T-cell (primary cell): ENCODE results near the gene SPSB3. TPM values are rescaled to one million over a fixed set of nuclear protein-coding genes. Genes with fewer than 3 reads are reported as not detected.

Source experiments
- ATAC-seq, 4 experiments: fragments of 200-7000 bp in 3 of 4; fragments of 150-1000 bp in 1 of 4; cut with Tn5 transposase; replicated peaks in 1 of 4; 1 replicate in 3 of 4; 2 replicates in 1 of 4; pipeline ENCODE4 v1.10.0; 2021; ENCODE audit warnings: moderate library complexity in 3 of 4, mild to moderate bottlenecking in 2 of 4, moderate number of reproducible peaks in 1 of 4
- CTCF ChIA-PET, 2 donors: fragments of 300-600 bp; sonication (Branson Sonifier 250); formaldehyde crosslinking; loops; one replicate each; lab custom pipeline; 2022; ENCODE audit warnings: antibody characterized with exemption in 2 of 2; lab: Charles Lee
- POLR2A ChIA-PET, 2 donors: fragments of 300-600 bp; sonication (Branson Sonifier 250); formaldehyde crosslinking; loops; one replicate each; lab custom pipeline; 2022; ENCODE audit warnings: antibody characterized with exemption in 2 of 2; lab: Charles Lee
- DNase-seq, 35 experiments: peaks; one replicate each; pipeline versions ENCODE4 v3.0.0 to v3.0.0-alpha.2; 2013 to 2023
- H3K27ac ChIP-seq: one replicate; pipeline ENCODE4 v1.5.1; 2013; ENCODE audit warnings: low read length
- H3K27me3 ChIP-seq, 2 experiments: replicated peaks in 1 of 2; 1 replicate in 1 of 2; 2 replicates in 1 of 2; pipeline versions ENCODE4 v1.6.1 to v1.7.0; 2013; ENCODE audit warnings: low read length in 1 of 2, mixed read lengths in 1 of 2; ENCODE audit not compliant: control insufficient read depth in 2 of 2, insufficient read depth in 2 of 2; ENCODE audit errors: extremely low read depth in 1 of 2
- H3K36me3 ChIP-seq, 2 donors: 1 replicate in 1 of 2; 2 replicates in 1 of 2; pipeline versions ENCODE4 v1.6.1 to v1.7.0; 2013; ENCODE audit warnings: low read length in 1 of 2; ENCODE audit not compliant: control insufficient read depth in 2 of 2, insufficient read depth in 1 of 2; ENCODE audit errors: extremely low read depth in 1 of 2
- H3K4me1 ChIP-seq, 2 experiments: 1 replicate in 1 of 2; 2 replicates in 1 of 2; pipeline versions ENCODE4 v1.6.1 to v1.7.0; 2013; ENCODE audit warnings: low read length in 2 of 2, mixed read lengths in 1 of 2; ENCODE audit not compliant: insufficient read depth in 2 of 2, control insufficient read depth in 1 of 2; ENCODE audit errors: extremely low read depth in 1 of 2
- H3K4me3 ChIP-seq, 2 donors: 1 replicate in 1 of 2; 2 replicates in 1 of 2; pipeline versions ENCODE4 v1.5.1 to v1.7.0; 2013; ENCODE audit warnings: mild to moderate bottlenecking in 2 of 2, low read length in 1 of 2, moderate library complexity in 1 of 2; ENCODE audit not compliant: control insufficient read depth in 1 of 2; ENCODE audit errors: extremely low read depth in 1 of 2
- H3K9me3 ChIP-seq: 2 replicates; pipeline ENCODE4 v1.7.0; 2013
- H3K27ac Mint-ChIP-seq, 2 donors: one replicate each; pipeline ENCODE4 v1.8.0; 2020 to 2021; ENCODE audit warnings: mild to moderate bottlenecking in 2 of 2, mixed read lengths in 2 of 2
- H3K27me3 Mint-ChIP-seq, 2 donors: one replicate each; pipeline ENCODE4 v1.8.0; 2021 to 2022; ENCODE audit warnings: mixed read lengths in 2 of 2
- H3K36me3 Mint-ChIP-seq: one replicate; pipeline ENCODE4 v1.8.0; 2021; ENCODE audit warnings: mixed read lengths
- H3K4me1 Mint-ChIP-seq, 3 donors: one replicate each; pipeline ENCODE4 v1.8.0; 2020 to 2022; ENCODE audit warnings: mixed read lengths in 3 of 3, mild to moderate bottlenecking in 1 of 3
- H3K4me3 Mint-ChIP-seq, 3 donors: one replicate each; pipeline ENCODE4 v1.8.0; 2020 to 2022; ENCODE audit warnings: mild to moderate bottlenecking in 3 of 3, mixed read lengths in 3 of 3, moderate library complexity in 3 of 3
- H3K9me3 Mint-ChIP-seq, 3 donors: one replicate each; pipeline ENCODE4 v1.8.0; 2020 to 2022; ENCODE audit warnings: mixed read lengths in 3 of 3
- WGBS: methylation state at CpG from one replicate; pipeline ENCODE4 v1.1.5; 2013; ENCODE audit warnings: missing lambda C conversion rate; ENCODE audit not compliant: insufficient coverage; 5-methylcytosine and 5-hydroxymethylcytosine counted together
- total RNA-seq, 35 experiments: library from RNA in 6 of 35; stranded (reverse) in 6 of 35; fragments of 120-200 nt in 1 of 35; gene quantifications; one replicate each; pipeline versions ENCODE4 v1.2.1 to v1.2.4 and lab custom pipeline; 2013 to 2026

SPSB3 gene
- total RNA-seq, 5 donors from 2014 or later (not counting 1 experiment from before 2014, with no cell fraction given), result 67.3 to 162 (median 139) TPM

- Mint-ChIP-seq H3K4me3 (no peak overlapping the region), H3K9me3 (no peaks in the 10 kb centered on the region), H3K27ac (no peak overlapping the region), H3K36me3 (peaks cover 5% of the 10 kb centered on the region), H3K4me1 (peaks cover 4 to 10% (median 7%) of the 10 kb centered on the region in 3 donors), H3K27me3 (no peaks in the 10 kb centered on the region)
- Histone ChIP-seq H3K9me3 (no peaks in the 10 kb centered on the region), H3K4me3 (no peak overlapping the region), H3K27me3 (no peaks in the 10 kb centered on the region), H3K36me3 (peaks cover 20 to 48% of the 10 kb centered on the region in 2 donors), H3K27ac (no peak overlapping the region), H3K4me1 (peaks cover 0 to 24% of the 10 kb centered on the region in 2 experiments)
- DNase-seq (peak in 1 of 35 experiments; percentile 20), ATAC-seq (no peak)
- CTCF ChIA-PET, result no interaction called here
- POLR2A ChIA-PET, result no interaction called here
- WGBS, result 98% methylated on average over 14 of the region's 15 CpGs
Observed at GRCh38 chr16:1790261-1790610, 7.9 kb upstream of the SPSB3 start.

GRCh38 chr16:1789643-1790045, 7.3 kb upstream of the SPSB3 start:
- ATAC-seq (no peak), DNase-seq (no peak)
- Histone ChIP-seq H3K9me3 (no peaks in the 10 kb centered on the region), H3K4me1 (peaks cover 0 to 30% of the 10 kb centered on the region in 2 experiments), H3K4me3 (no peak overlapping the region), H3K36me3 (peaks cover 23 to 50% of the 10 kb centered on the region in 2 donors), H3K27me3 (no peaks in the 10 kb centered on the region), H3K27ac (no peak overlapping the region)
- H3K4me1 Mint-ChIP-seq, result peaks cover 4 to 14% (median 11%) of the 10 kb centered on the region in 3 donors
- CTCF ChIA-PET, result no interaction called here
- H3K4me3 Mint-ChIP-seq, result no peak overlapping the region
- no peak overlapping the region for H3K27ac Mint-ChIP-seq
- H3K36me3 Mint-ChIP-seq, result peaks cover 5% of the 10 kb centered on the region
- POLR2A ChIA-PET, result interaction anchor here in 1 of 2 donors (0.6 kb wide), 1 partner anchor 382 kb away, joined by 5 read pairs; no protein-coding TSS in a partner anchor
- H3K9me3 Mint-ChIP-seq, result no peaks in the 10 kb centered on the region
- WGBS, result 91% methylated on average over 5 of the region's 25 CpGs
- no peaks in the 10 kb centered on the region for H3K27me3 Mint-ChIP-seq

- H3K27me3 ChIP-seq, result no peaks in the 10 kb centered on the region
- H3K4me3 ChIP-seq, result no peak overlapping the region
- ATAC-seq (no peak), DNase-seq (no peak)
- 92% methylated on average over 19 of the region's 19 CpGs for WGBS
- H3K36me3 Mint-ChIP-seq, result peaks cover 5% of the 10 kb centered on the region
- H3K4me1 Mint-ChIP-seq, result peaks cover 4 to 18% (median 16%) of the 10 kb centered on the region in 3 donors
- no peak overlapping the region for H3K4me3 Mint-ChIP-seq
- no peaks in the 10 kb centered on the region for H3K9me3 Mint-ChIP-seq
- H3K27ac ChIP-seq, result no peak overlapping the region
- no peaks in the 10 kb centered on the region for H3K9me3 ChIP-seq
- ChIA-PET POLR2A (no interaction called here), CTCF (no interaction called here)
- H3K4me1 ChIP-seq, result peaks cover 0 to 38% of the 10 kb centered on the region in 2 experiments
- peaks cover 23 to 54% of the 10 kb centered on the region in 2 donors for H3K36me3 ChIP-seq
- no peaks in the 10 kb centered on the region for H3K27me3 Mint-ChIP-seq
- H3K27ac Mint-ChIP-seq, result no peak overlapping the region
Observed at GRCh38 chr16:1788708-1789100, 6.3 kb upstream of the SPSB3 start.

- H3K4me3 Mint-ChIP-seq, result no peak overlapping the region
- no peak for ATAC-seq
- WGBS, result 94% methylated on average over 19 of the region's 38 CpGs
- POLR2A ChIA-PET, result no interaction called here
- no peak overlapping the region for H3K27ac Mint-ChIP-seq
- peaks cover 5% of the 10 kb centered on the region for H3K36me3 Mint-ChIP-seq
- no peaks in the 10 kb centered on the region for H3K9me3 Mint-ChIP-seq
- H3K4me1 Mint-ChIP-seq, result peaks cover 4 to 23% (median 21%) of the 10 kb centered on the region in 3 donors
- Histone ChIP-seq H3K36me3 (peaks cover 23 to 54% of the 10 kb centered on the region in 2 donors), H3K27ac (no peak overlapping the region), H3K27me3 (no peaks in the 10 kb centered on the region), H3K9me3 (no peaks in the 10 kb centered on the region), H3K4me3 (no peak overlapping the region), H3K4me1 (peaks cover 0 to 43% of the 10 kb centered on the region in 2 experiments)
- no peaks in the 10 kb centered on the region for H3K27me3 Mint-ChIP-seq
- no peak for DNase-seq
- CTCF ChIA-PET, result no interaction called here
Observed at GRCh38 chr16:1788095-1788707, 5.8 kb upstream of the SPSB3 start.

GRCh38 chr16:1787322-1788094, 5.1 kb upstream of the SPSB3 start:
- Mint-ChIP-seq H3K27ac (no peak overlapping the region), H3K4me1 (peaks cover 4 to 28% (median 22%) of the 10 kb centered on the region in 3 donors), H3K36me3 (peaks cover 5% of the 10 kb centered on the region), H3K9me3 (no peaks in the 10 kb centered on the region), H3K4me3 (no peak overlapping the region), H3K27me3 (no peaks in the 10 kb centered on the region)
- ChIA-PET CTCF (no interaction called here), POLR2A (no interaction called here)
- H3K27ac ChIP-seq, result no peak overlapping the region
- no peak overlapping the region for H3K4me3 ChIP-seq
- H3K27me3 ChIP-seq, result no peaks in the 10 kb centered on the region
- peaks cover 22 to 54% of the 10 kb centered on the region in 2 donors for H3K36me3 ChIP-seq
- DNase-seq (no peak), ATAC-seq (no peak)
- WGBS, result 96% methylated on average over 44 of the region's 44 CpGs
- peaks cover 0 to 45% of the 10 kb centered on the region in 2 experiments for H3K4me1 ChIP-seq
- H3K9me3 ChIP-seq, result no peaks in the 10 kb centered on the region

- H3K9me3 ChIP-seq, result no peaks in the 10 kb centered on the region
- H3K4me1 ChIP-seq, result peaks cover 0 to 45% of the 10 kb centered on the region in 2 experiments
- CTCF ChIA-PET, result no interaction called here
- H3K27me3 ChIP-seq, result no peaks in the 10 kb centered on the region
- Mint-ChIP-seq H3K27me3 (no peaks in the 10 kb centered on the region), H3K27ac (no peak overlapping the region), H3K4me1 (peaks cover 4 to 29% (median 22%) of the 10 kb centered on the region in 3 donors), H3K4me3 (no peak overlapping the region), H3K9me3 (no peaks in the 10 kb centered on the region), H3K36me3 (peaks cover 5% of the 10 kb centered on the region)
- ATAC-seq (no peak), DNase-seq (no peak)
- POLR2A ChIA-PET, result no interaction called here
- 90% methylated on average over 6 of the region's 6 CpGs for WGBS
- H3K27ac ChIP-seq, result no peak overlapping the region
- H3K36me3 ChIP-seq, result peaks cover 20 to 54% of the 10 kb centered on the region in 2 donors
- H3K4me3 ChIP-seq, result no peak overlapping the region
Observed at GRCh38 chr16:1787056-1787321, 4.6 kb upstream of the SPSB3 start.
